ENCODE measurements around the gene IQGAP2.
"Not testable (repeated sequence)": the region's sequence is repeated elsewhere in the genome, so short reads cannot be mapped to it uniquely, and the experiment has no call there.

Gene IQGAP2

GRCh38 chr5:76514292-76514691 is 111.2 kb downstream of the IQGAP2 start:
- no peak for DNase-seq

DNA sequence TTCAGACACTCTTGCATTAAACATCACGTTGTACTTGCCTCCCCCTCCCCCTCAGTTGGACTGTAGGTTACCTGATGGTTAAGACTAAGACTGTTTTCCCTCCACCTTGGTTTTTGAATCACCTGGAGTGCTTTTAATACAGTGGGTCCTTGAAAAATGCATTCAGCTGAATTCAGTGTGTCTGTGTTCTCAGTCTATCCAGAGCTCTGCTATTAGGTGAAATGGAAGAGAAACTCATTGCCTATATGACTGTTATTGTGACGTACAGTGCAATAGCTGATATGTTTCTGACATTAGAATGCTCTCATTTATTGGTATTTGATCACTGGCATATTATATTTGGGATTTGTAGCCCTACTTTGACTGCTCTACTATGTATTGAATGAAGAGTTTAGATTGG is 111.6 kb downstream of the IQGAP2 start:
- DNase-seq, result no peak

GRCh38 chr5:76517334-76517733 is 114.2 kb downstream of the IQGAP2 start:
- no peak for DNase-seq

DNA sequence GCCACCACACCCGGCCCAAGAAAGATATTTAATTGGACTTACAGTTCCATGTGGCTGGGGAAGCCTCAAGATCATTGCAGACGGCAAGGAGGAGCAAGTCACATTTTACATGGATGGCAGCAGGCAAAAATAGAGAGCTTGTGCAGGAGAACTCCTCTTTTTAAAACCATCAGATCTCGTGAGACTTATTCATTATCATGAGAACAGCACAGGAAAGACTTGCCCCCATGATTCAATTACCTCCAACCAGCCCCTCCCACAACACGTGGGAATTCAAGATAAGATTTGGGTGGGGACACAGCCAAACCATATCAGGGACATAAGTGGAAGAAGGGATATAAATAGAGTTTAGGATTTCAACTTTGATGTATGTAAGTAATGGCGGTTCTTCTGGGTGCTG is 115.2 kb downstream of the IQGAP2 start:
- DNase-seq, result not testable (repeated sequence)

GRCh38 chr5:76521240-76521758 is 118.2 kb downstream of the IQGAP2 start:
- DNase-seq, result no peak

GRCh38 chr5:76522103-76522935 is 119.2 kb downstream of the IQGAP2 start:
- DNase-seq, result no peak

DNA sequence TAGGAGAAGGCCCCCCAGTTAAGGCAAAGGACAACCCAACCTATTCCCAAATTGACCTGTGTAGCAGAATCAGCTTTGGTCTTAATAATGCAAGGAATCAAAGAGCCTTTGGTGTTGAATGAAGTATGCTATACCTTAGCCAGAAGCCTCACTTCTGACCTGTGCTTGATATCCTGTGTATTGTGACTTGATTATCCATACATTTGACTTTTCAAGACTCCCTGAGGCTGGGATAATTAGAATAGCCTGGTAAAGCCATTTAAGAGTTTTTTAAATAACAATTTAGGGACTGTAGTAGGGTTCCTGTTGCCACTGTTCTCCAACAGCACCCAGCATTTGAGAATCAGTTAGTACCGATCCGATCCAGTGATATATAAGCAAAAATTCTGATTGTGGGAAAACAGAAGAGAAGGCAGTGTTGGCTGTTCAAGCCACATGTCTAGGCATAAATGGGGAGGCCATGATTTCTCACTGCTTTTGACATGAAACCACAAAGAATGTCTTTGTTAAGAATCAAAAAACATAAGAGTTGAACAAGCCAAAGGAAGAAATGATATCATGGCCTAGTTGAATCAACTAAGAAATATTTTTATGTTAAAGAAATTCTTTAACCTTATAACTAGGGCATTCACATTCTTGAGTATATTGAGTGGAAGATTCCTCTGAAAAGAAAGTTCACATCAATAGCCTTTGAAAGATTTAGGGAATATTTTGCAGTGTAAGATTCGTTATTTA is 121.2 kb downstream of the IQGAP2 start:
- no peak for DNase-seq

GRCh38 chr5:76524868-76525267 is 121.8 kb downstream of the IQGAP2 start:
- DNase-seq, result no peak

- no peak for DNase-seq
Measured at GRCh38 chr5:76525956-76526355, 122.9 kb downstream of the IQGAP2 start.

DNA sequence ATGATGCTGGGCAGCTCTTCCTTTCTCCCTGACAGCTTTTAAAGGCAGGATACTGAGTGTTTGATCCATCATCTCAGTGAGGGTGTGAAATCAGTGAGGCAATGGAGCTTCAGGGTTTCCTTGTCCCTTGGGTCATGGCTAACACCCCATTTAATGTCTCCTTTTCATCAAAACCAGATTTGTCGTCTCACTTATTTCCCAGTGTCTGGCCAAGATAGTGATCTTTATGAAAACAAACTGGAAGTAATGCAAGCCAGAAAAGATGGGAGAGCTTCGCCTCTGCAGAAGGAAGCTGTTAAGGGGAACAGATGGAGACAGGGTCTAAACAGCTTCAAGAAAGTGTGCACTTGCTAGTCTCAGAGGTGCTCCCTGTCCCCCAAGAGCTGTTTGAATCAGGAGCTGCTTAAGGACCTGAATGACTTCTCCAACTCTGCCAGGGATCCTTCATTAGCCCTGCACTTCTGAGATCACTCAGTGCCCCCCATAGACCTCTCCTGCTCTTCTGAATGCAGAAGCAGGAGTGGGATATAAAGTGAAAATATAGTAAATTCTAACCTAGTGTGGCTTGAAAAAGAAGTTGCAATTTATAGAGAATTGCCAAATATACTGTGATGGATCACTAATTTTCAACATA is 124.0 kb downstream of the IQGAP2 start:
- DNase-seq, result no peak

DNA sequence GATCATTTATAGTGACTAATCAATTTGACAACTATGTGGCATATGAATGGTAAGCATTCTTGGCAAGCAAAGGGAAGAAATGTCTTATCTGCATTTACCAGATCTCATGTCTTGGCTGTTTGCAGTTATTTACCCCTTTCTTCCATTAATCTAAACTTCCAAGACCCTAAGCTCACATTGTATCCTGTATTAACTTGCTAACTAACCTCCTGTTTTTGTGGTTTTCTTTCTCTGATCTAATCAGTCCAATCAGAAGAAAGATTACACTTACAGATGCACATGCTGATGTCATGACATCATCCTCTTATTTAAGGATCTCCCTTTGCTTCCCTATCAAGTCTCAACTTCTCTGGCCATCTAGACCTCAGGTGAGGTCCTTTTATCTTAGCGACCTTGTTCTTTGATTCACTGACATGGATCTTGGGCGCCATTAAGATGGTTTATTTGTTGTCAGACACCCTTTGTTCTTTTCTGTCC is 124.6 kb downstream of the IQGAP2 start:
- DNase-seq, result no peak

- no peak for DNase-seq
Measured at GRCh38 chr5:76528547-76529331, 125.7 kb downstream of the IQGAP2 start.

DNA sequence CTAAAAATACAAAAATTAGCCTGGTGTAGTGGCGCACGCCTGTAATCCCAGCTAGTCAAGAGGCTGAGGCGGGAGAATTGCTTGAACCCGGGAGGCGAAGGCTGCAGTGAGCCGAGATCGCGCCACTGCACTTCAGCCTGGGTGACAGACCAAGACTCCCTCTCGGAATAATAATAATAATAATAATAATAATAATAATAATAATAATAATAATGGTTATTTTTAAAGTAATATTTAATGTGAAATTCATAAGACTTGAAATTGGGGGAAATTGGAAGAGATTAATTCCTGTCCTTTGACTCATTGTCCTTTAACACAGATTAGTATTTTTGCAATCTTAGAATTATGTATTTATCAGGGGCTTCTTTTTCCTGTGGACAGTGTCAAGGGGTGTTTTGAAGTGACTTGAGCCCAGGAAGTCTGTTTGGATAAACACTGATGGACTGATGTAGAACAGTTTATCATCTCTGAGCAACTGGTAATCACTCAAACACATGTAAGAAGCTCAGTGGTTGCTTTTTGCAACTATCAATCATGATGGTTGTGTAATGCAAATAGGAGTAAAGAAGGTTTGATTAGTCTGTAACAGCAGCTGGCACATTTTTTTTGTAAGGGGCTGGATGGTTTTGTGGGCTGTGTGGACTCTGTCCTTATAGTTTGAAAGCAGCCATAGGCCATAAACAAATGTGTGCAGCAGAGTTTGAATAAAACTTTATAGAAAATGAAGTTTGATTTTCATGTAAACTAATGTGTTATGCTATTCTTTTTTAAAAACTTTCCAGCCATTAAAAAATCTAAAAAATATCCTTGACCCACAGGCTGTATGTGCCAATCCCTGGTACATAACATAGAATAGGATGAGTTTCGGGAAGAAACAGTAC is 126.6 kb downstream of the IQGAP2 start:
- DNase-seq, result no peak

GRCh38 chr5:76532052-76532451 is 129.0 kb downstream of the IQGAP2 start:
- DNase-seq, result no peak

GRCh38 chr5:76532973-76533372 is 129.9 kb downstream of the IQGAP2 start:
- DNase-seq, result no peak

DNA sequence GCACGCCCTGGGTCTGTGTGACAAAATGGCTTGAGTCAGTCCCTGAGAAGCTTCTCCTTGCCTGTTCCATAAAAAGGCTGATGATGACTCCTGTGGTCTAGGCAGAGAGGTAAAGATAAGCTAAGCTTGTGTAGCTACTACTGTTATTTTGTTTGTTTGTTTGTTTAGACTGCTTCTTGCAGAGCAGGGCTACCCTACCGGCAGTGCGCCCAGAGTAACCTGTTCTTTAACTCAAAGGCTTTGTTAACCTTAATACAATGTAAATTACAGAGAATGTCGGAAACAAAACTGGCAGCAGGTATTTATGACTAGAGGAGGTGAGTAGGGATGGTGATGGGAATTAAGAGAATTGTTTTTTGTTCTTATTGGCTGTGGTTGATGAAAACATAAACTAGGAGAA is 132.5 kb downstream of the IQGAP2 start:
- DNase-seq, result no peak

DNA sequence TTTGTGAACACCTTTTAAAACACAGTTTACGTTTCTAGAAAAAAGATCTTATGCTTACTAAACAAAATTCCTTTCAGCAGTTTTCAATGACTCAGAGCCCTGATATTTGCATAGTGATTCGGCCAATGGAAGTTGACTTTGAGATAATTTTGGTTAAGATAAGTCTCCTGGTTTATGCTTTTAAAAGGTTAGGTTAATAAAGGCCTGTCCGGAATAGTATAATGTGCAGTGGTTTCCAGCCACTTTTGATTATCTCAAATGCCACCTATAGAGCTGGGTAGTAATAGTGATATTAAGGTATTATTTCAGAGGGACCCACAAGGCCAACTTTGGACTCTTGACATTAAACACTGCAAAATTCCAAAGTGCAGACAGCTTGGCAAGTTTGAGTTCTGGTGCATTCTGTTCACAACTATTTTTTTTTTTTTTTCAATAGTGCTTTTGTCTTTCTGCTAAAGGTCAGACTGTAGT is 134.0 kb downstream of the IQGAP2 start:
- DNase-seq, result no peak

- no peak for DNase-seq
Measured at GRCh38 chr5:76542241-76542640, 139.2 kb downstream of the IQGAP2 start.

- DNase-seq, result peak; percentile 66
Measured at GRCh38 chr5:76542887-76543690, 140.0 kb downstream of the IQGAP2 start.

GRCh38 chr5:76544268-76544926 is 141.3 kb downstream of the IQGAP2 start:
- peak; percentile 69 for DNase-seq

Measured in CD4-positive, alpha-beta T cell treated with Interleukin-15 for 1 hour (primary cell).